SK-N-SH (cell line): ENCODE results near the gene PDE8A.

Experiments
- CTCF ChIP-seq: fragments of 200-600 bp; sonication (generic); IDR thresholded peaks from 2 replicates; pipeline ENCODE4 v1.6.1; 2017; ENCODE audit warnings: antibody characterized with exemption, mild to moderate bottlenecking, moderate library complexity
- ELF1 ChIP-seq: IDR thresholded peaks from 2 replicates; pipeline ENCODE4 v1.4.0; 2012
- EP300 ChIP-seq, 2 experiments: IDR thresholded peaks; 2 replicates each; pipeline versions ENCODE4 v1.4.0 to v1.6.1; 2012; ENCODE audit warnings: borderline replicate concordance in 1 of 2, low read depth in 1 of 2, low read length in 1 of 2
- PBX3 ChIP-seq: IDR thresholded peaks from 2 replicates; pipeline ENCODE4; 2012
- RAD21 ChIP-seq: IDR thresholded peaks from 2 replicates; pipeline ENCODE4 v1.6.1; 2012; ENCODE audit warnings: mild to moderate bottlenecking, low read length
- SIN3A ChIP-seq: IDR thresholded peaks from 2 replicates; pipeline ENCODE4 v1.6.1; 2012; ENCODE audit warnings: low read depth, mild to moderate bottlenecking, low read length, moderate library complexity, borderline replicate concordance
- SMC3 ChIP-seq: IDR thresholded peaks from 2 replicates; pipeline ENCODE4 v1.6.1; 2012; ENCODE audit warnings: low read depth, low read length, improper control_type of control experiment

- TF ChIP-seq CTCF (no peak), PBX3 (no peak), SIN3A (no peak), EP300 (IDR thresholded peaks at IDR 0.05; ENCODE audit: borderline replicate concordance in 1 of 2, low read depth in 1 of 2, low read length in 1 of 2) (no peak), ELF1 (no peak), SMC3 (no peak), RAD21 (no peak)
Measured at GRCh38 chr15:85003593-85004312, 22.1 kb downstream of the PDE8A start.
